H1 (cell line): Measurements from ENCODE around the gene NHP2.

Experiments
- BCL11A ChIP-seq, 2 experiments: IDR thresholded peaks; one replicate each; pipeline ENCODE4 v1.6.1; 2011; ENCODE audit warnings: low read depth in 2 of 2, low read length in 2 of 2, mild to moderate bottlenecking in 2 of 2
- BRCA1 ChIP-seq: IDR thresholded peaks from 2 replicates; pipeline ENCODE4 v1.6.1; 2012; ENCODE audit warnings: low read depth, low read length, improper control_type of control experiment
- EGR1 ChIP-seq: IDR thresholded peaks from 2 replicates; pipeline ENCODE4 v1.6.1; 2011; ENCODE audit warnings: low read depth, low read length, borderline replicate concordance
- EZH2 ChIP-seq: fragments of 200-600 bp; sonication (generic); IDR thresholded peaks from 2 replicates; pipeline ENCODE4 v1.7.1; 2012; ENCODE audit warnings: low read depth, mild to moderate bottlenecking, moderate library complexity, low read length, inconsistent platforms; ENCODE audit not compliant: severe bottlenecking
- HDAC6 ChIP-seq: IDR thresholded peaks from one replicate; pipeline ENCODE4 v1.7.1; 2012; ENCODE audit warnings: low read depth, mild to moderate bottlenecking, inconsistent platforms, low read length, moderate library complexity
- MAFK ChIP-seq: IDR thresholded peaks from 2 replicates; pipeline ENCODE4 v1.6.1; 2012; ENCODE audit warnings: low read depth, mild to moderate bottlenecking, improper control_type of control experiment, low read length
- POLR2A ChIP-seq, 2 experiments: IDR thresholded peaks; 1 replicate in 1 of 2; 2 replicates in 1 of 2; pipeline ENCODE4 v1.6.1; 2011; ENCODE audit warnings: low read depth in 2 of 2, low read length in 2 of 2, mild to moderate bottlenecking in 2 of 2; ENCODE audit errors: control extremely low read depth in 1 of 2
- POLR2AphosphoS5 ChIP-seq: IDR thresholded peaks from 2 replicates; pipeline ENCODE4 v1.6.1; 2011; ENCODE audit warnings: low read depth, low read length
- RNF2 ChIP-seq: fragments of 200-900, 300-1000 bp; sonication (generic); IDR thresholded peaks from 2 replicates; pipeline ENCODE4 v1.7.1; 2016; ENCODE audit warnings: borderline replicate concordance, low read depth, mild to moderate bottlenecking, antibody characterized with exemption, low read length; ENCODE audit not compliant: poor library complexity, severe bottlenecking; ENCODE audit errors: missing control alignments
- TEAD4 ChIP-seq: IDR thresholded peaks from 2 replicates; pipeline ENCODE4 v1.6.1; 2012; ENCODE audit warnings: low read depth, low read length, inconsistent platforms, mixed read lengths
- ZNF274 ChIP-seq: IDR thresholded peaks from 2 replicates; pipeline ENCODE4 v1.7.0; 2012; ENCODE audit warnings: low read length, borderline replicate concordance; ENCODE audit errors: extremely low read depth
- TF ChIP-seq, protein P1 (sequence below), 3 experiments: IDR thresholded peaks; 1 replicate in 2 of 3; 2 replicates in 1 of 3; pipeline versions ENCODE4 v1.5.1 to v1.6.1; 2011; ENCODE audit warnings: low read length in 3 of 3, mild to moderate bottlenecking in 3 of 3, inconsistent platforms in 2 of 3, low read depth in 1 of 3, moderate library complexity in 1 of 3; ENCODE audit not compliant: insufficient read depth in 1 of 3; ENCODE audit errors: control extremely low read depth in 1 of 3
- TF ChIP-seq, protein P2 (sequence below): IDR thresholded peaks from 2 replicates; pipeline ENCODE4 v1.6.1; 2012; ENCODE audit warnings: low read length, inconsistent platforms
- TF ChIP-seq, protein P3 (sequence below): IDR thresholded peaks from 2 replicates; pipeline ENCODE4 v1.6.1; 2012; ENCODE audit warnings: inconsistent platforms

DNA sequence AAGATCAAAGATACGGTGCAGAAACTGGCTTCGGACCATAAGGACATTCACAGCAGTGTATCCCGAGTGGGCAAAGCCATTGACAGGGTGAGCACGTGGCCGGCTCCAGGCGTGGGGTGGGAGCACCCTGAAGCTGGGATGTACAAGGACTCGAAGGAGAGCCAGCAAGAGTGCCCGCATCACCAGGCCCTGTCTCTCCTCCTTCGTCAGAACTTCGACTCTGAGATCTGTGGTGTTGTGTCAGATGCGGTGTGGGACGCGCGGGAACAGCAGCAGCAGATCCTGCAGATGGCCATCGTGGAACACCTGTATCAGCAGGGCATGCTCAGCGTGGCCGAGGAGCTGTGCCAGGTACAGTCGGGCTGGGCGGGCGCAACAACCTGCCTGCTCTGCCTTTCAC is 11.0 kb downstream of the NHP2 start:
- TF ChIP-seq EGR1 (no peak), TEAD4 (no peak), EZH2 (no peak), BCL11A (IDR thresholded peaks at IDR 0.05; ENCODE audit: low read depth in 2 of 2, low read length in 2 of 2) (no peak), POLR2A (IDR thresholded peaks at IDR 0.05; ENCODE audit: control extremely low read depth in 1 of 2, low read depth in 2 of 2, low read length in 2 of 2) (no peak), RNF2 (no peak), MAFK (no peak), POLR2AphosphoS5 (no peak; the same call in 1 of the 2 replicates), BRCA1 (no peak), HDAC6 (no peak), ZNF274 (no peak)
- TF ChIP-seq, protein P1, sequence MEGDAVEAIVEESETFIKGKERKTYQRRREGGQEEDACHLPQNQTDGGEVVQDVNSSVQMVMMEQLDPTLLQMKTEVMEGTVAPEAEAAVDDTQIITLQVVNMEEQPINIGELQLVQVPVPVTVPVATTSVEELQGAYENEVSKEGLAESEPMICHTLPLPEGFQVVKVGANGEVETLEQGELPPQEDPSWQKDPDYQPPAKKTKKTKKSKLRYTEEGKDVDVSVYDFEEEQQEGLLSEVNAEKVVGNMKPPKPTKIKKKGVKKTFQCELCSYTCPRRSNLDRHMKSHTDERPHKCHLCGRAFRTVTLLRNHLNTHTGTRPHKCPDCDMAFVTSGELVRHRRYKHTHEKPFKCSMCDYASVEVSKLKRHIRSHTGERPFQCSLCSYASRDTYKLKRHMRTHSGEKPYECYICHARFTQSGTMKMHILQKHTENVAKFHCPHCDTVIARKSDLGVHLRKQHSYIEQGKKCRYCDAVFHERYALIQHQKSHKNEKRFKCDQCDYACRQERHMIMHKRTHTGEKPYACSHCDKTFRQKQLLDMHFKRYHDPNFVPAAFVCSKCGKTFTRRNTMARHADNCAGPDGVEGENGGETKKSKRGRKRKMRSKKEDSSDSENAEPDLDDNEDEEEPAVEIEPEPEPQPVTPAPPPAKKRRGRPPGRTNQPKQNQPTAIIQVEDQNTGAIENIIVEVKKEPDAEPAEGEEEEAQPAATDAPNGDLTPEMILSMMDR (IDR thresholded peaks at IDR 0.05; ENCODE audit: control extremely low read depth in 1 of 3, insufficient read depth in 1 of 3, low read depth in 1 of 3, low read length in 3 of 3): no peak
- TF ChIP-seq, protein P2, sequence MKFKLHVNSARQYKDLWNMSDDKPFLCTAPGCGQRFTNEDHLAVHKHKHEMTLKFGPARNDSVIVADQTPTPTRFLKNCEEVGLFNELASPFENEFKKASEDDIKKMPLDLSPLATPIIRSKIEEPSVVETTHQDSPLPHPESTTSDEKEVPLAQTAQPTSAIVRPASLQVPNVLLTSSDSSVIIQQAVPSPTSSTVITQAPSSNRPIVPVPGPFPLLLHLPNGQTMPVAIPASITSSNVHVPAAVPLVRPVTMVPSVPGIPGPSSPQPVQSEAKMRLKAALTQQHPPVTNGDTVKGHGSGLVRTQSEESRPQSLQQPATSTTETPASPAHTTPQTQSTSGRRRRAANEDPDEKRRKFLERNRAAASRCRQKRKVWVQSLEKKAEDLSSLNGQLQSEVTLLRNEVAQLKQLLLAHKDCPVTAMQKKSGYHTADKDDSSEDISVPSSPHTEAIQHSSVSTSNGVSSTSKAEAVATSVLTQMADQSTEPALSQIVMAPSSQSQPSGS: no peak
- TF ChIP-seq, protein P3, sequence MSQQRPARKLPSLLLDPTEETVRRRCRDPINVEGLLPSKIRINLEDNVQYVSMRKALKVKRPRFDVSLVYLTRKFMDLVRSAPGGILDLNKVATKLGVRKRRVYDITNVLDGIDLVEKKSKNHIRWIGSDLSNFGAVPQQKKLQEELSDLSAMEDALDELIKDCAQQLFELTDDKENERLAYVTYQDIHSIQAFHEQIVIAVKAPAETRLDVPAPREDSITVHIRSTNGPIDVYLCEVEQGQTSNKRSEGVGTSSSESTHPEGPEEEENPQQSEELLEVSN: no peak
